Loucy (cell line): ENCODE results near the gene PRELP.

ENCODE experiments used
- EZH2phosphoT487 ChIP-seq: fragments of 200-600 bp; IDR thresholded peaks from 2 replicates; pipeline ENCODE4 v1.6.1; 2018; ENCODE audit warnings: antibody characterized with exemption, mild to moderate bottlenecking, moderate library complexity, borderline replicate concordance
- TF ChIP-seq, protein P1 (sequence below): fragments of 200-600 bp; sonication (generic); conservative IDR thresholded peaks from 2 replicates; pipeline ENCODE4 v1.5.1; 2014; ENCODE audit warnings: mild to moderate bottlenecking, antibody characterized with exemption, low read length

DNA sequence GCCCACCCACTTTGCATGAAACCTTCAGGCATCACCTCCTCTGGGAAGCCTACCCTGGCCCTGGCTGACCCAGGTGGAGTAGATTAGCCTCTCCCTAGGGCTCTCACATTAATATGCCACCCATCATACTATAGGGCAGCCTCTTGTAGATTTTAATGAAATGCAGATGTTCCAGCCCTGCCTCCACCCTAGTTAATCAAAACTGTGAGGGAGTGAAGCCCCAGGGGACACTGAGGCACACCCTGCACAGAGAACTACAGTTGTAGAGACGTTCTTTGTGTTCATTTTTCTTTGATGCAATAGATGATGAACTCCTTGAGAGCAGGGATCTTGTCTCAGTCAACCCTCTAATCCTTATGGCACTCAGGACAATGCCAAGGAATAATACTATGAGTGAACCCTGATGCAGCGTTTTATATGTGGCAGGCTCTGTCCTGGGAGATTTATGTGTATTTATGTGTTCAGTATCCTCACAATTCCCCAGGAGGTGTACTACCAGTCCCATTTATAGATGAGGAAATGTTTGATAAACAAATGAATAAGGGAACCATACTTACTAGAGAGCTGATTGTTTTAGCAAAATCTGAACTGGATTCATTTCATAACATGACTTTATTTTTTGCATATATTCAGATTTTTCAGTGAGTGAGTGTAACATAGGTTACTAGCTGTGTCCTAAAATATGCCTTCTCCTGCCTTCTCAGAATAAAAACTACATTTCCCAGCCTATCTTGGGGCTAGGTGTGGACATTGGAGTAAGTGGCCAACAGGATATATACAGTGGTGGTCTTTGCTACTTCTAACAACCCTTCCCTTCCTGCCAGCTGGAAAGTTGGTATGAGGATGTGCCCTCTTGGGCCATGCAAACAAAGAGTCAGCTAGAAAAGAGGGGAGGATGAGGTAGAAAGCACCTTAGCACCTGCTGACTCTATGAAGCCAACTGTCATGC, 23.5 kb upstream of the PRELP start:
- TF ChIP-seq, protein P1, sequence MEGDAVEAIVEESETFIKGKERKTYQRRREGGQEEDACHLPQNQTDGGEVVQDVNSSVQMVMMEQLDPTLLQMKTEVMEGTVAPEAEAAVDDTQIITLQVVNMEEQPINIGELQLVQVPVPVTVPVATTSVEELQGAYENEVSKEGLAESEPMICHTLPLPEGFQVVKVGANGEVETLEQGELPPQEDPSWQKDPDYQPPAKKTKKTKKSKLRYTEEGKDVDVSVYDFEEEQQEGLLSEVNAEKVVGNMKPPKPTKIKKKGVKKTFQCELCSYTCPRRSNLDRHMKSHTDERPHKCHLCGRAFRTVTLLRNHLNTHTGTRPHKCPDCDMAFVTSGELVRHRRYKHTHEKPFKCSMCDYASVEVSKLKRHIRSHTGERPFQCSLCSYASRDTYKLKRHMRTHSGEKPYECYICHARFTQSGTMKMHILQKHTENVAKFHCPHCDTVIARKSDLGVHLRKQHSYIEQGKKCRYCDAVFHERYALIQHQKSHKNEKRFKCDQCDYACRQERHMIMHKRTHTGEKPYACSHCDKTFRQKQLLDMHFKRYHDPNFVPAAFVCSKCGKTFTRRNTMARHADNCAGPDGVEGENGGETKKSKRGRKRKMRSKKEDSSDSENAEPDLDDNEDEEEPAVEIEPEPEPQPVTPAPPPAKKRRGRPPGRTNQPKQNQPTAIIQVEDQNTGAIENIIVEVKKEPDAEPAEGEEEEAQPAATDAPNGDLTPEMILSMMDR = no peak
- no peak for TF ChIP-seq EZH2phosphoT487
